Stimulated activated CD8-positive, alpha-beta memory T cell treated with anti-CD3 and anti-CD28 coated beads, Interleukin-2, amount 100 ng/mL, for 1 hour (primary cell): ENCODE results near the gene SHISA9.

ENCODE experiments used
- DNase-seq, 2 donors: peaks; one replicate each; pipeline ENCODE4 v3.0.0-alpha.2; 2020; ENCODE audit warnings: low read depth in 2 of 2

The SHISA9 gene

GRCh38 chr16:12951976-12952375 is 50.6 kb downstream of the SHISA9 start:
- DNase-seq: no peak

- DNase-seq: no peak
Observed at GRCh38 chr16:12958366-12958765, 57.0 kb downstream of the SHISA9 start.

GRCh38 chr16:12959072-12959471 is 57.7 kb downstream of the SHISA9 start:
- no peak for DNase-seq

- DNase-seq: no peak
Observed at GRCh38 chr16:12961626-12962025, 60.2 kb downstream of the SHISA9 start.

- no peak for DNase-seq
Observed at GRCh38 chr16:12964461-12964860, 63.1 kb downstream of the SHISA9 start.

GRCh38 chr16:12965274-12965804 is 63.9 kb downstream of the SHISA9 start:
- no peak for DNase-seq

GRCh38 chr16:12971241-12971640 is 69.8 kb downstream of the SHISA9 start:
- DNase-seq: no peak

- no peak for DNase-seq
Observed at GRCh38 chr16:12972246-12972645, 70.8 kb downstream of the SHISA9 start.

- DNase-seq: no peak
Observed at GRCh38 chr16:12975766-12976165, 74.4 kb downstream of the SHISA9 start.

- DNase-seq: no peak
Observed at GRCh38 chr16:12976496-12976895, 75.1 kb downstream of the SHISA9 start.

- DNase-seq: no peak
Observed at GRCh38 chr16:12976936-12977335, 75.5 kb downstream of the SHISA9 start.

GRCh38 chr16:12985516-12985915 is 84.1 kb downstream of the SHISA9 start:
- no peak for DNase-seq

- DNase-seq: no peak
Observed at GRCh38 chr16:12988071-12988470, 86.7 kb downstream of the SHISA9 start.

GRCh38 chr16:12992066-12992465 is 90.7 kb downstream of the SHISA9 start:
- DNase-seq: no peak

- no peak for DNase-seq
Observed at GRCh38 chr16:12994402-12994801, 93.0 kb downstream of the SHISA9 start.

- DNase-seq: no peak
Observed at GRCh38 chr16:12995721-12996372, 94.4 kb downstream of the SHISA9 start.

- no peak for DNase-seq
Observed at GRCh38 chr16:12998361-12999085, 97.1 kb downstream of the SHISA9 start.

GRCh38 chr16:12999368-12999767 is 98.0 kb downstream of the SHISA9 start:
- no peak for DNase-seq

GRCh38 chr16:13005721-13006247 is 104.4 kb downstream of the SHISA9 start:
- no peak for DNase-seq

GRCh38 chr16:13012601-13013000 is 111.2 kb downstream of the SHISA9 start:
- no peak for DNase-seq

- DNase-seq: no peak
Observed at GRCh38 chr16:13013043-13013442, 111.6 kb downstream of the SHISA9 start.

- no peak for DNase-seq
Observed at GRCh38 chr16:13014476-13014875, 113.1 kb downstream of the SHISA9 start.

- no peak for DNase-seq
Observed at GRCh38 chr16:13018026-13018425, 116.6 kb downstream of the SHISA9 start.
